ENCODE measurements around the gene NRXN3.
"Not testable (repeated sequence)": the region's sequence is repeated elsewhere in the genome, so short reads cannot be mapped to it uniquely, and the experiment has no call there.

NRXN3 gene

DNA sequence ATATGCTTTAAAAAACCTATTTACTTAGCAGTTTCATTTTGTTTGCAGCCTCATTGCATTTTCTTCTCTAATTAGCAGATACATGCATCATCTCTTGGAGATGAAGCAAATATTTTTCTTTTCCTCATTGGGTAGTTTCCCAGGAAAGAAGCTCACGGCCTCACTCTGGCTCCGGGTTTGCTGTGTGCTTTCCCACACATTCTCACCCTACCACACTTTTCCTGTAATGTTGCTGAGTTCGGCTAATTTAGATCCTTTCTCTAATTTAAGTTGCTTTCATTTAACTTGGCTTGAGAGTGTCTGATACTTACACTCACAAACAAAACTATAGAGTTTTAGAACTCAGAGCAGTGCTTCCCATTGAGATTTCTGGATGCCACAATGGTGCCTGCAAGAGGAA, 928.2 kb downstream of the NRXN3 start:
- no peak for DNase-seq

DNA sequence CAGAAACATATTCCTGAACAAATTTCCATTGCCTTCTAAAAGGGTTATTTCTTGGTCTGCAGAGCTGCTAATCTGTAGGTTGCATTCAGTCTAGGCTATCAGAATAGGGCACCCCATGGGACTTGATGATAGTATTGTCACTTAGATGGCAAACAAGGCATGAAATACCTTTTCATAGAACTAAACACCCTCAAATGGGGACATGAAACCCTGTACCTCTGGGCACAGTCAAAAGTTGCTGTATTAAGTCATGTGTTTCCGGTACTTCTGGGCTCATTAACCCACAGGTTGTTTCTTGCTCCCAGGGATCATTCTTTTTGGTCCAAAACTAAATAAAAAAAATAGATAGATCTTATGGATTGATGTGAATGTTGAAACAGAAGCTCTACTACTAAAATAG, 930.4 kb downstream of the NRXN3 start:
- no peak for DNase-seq

DNA sequence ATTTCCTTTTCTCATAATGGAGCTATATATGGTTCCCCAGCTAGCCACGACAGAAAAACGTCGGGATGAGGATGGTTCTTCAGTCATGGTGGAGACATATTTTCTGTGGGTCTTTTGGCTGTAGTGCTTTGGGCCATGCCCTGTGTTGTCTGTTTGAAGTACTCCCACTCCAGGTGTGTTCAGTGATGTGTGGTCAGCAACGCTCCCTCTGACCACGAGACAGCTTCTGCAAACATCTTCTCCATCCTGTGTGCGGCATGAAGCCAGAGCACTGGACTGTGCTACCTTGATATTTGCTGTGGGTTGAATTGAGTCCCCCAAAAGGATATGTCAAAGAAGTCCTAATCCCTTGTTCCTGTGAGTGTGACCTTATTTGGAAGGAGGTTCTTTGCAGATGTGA, 931.2 kb downstream of the NRXN3 start:
- no peak for DNase-seq

DNA sequence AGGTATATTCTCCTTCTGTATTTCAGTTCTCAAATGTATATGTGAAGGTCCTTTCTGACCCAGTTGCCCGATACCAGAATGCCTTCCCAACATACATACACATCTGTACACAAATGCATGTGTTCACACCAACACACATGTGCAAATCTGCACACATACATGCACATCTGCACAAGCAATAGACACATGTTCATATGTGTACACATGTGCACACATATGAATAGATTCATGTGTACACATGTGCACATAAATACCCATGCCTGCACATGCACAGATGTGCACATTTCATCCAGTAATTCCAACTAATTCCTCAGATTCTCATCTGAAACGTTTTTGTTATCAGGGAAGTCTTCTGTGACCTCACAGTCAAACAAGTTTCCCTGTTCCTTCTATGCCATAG, 933.6 kb downstream of the NRXN3 start:
- DNase-seq = no peak

DNA sequence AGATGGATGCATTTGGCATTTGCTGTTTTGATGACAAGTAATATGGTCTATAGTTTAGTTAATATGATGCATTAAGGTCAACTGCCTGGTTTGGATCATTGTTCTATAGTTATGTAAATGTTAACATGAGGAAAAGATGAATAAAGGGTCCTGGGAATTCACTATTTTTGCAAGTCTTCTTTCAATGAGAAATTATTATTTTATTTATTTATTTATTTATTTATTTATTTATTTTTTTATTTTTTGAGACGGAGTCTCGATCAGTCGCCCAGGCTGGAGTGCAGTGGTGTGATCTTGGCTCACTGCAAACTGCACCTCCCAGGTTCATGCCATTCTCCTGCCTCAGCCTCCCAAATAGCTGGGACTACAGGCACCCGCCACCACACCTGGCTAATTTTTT, 940.4 kb downstream of the NRXN3 start:
- not testable (repeated sequence) for DNase-seq

DNA sequence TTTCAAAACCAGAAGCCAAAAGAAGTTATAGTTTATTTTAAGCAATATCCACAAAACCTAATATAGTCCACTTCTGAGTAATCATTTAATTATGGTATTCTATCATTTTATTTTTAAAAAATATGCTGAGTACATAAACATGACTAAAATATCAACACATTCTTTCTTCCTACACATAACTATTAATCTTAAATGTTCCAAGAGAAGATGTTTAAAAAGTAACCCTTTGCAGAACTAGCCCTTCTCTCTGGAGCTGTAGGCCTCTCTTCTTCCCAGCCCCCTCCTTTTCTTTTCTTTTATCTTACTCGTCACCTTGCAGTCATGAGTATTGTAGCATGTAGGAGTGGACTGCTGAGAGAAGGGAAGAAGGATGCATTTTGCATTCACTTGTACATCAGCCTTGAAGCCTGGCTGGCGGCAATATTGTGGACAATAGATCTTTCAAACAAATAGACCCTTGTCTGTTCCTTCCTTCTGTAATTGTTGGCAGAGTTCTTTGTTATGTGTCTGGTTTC, 941.9 kb downstream of the NRXN3 start:
- DNase-seq = no peak

DNA sequence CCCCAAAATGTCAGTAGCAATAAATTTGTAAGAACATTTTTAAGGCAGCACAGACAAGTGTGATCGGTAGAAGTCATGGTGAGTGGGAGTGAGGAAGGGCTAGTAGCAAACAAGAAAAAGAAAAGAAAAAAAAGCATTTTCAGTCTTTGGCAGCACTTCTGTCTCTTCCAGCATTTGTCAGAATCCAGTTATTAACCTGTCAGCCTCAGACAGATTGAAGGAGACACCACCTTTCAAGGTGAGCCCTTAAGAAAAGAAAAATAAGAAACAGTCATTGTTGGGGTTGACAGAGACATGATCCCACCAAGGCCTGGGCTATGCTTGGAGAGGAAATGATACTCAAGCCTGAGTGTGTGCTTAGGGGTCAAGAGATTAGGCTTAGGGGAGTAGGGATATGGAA, 947.4 kb downstream of the NRXN3 start:
- no peak for DNase-seq

DNA sequence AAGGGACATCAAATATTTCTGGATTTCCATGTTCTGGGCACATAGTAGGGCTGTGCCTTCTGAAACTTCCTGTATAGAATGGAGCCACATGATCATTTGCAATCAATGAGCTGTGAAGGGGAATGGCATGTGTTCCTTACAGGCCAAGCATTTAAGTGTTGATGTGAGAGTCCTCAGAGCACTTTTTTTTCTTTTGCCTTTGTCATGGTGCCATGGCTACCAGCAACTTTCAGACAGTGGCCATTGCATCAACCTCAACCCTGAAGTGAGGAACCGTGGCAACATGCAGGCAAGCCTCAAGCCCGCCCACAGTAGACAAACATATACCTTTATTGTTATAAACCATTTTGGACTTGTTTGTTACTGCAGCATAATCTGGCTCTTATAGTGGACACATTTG, 948.1 kb downstream of the NRXN3 start:
- DNase-seq = no peak

DNA sequence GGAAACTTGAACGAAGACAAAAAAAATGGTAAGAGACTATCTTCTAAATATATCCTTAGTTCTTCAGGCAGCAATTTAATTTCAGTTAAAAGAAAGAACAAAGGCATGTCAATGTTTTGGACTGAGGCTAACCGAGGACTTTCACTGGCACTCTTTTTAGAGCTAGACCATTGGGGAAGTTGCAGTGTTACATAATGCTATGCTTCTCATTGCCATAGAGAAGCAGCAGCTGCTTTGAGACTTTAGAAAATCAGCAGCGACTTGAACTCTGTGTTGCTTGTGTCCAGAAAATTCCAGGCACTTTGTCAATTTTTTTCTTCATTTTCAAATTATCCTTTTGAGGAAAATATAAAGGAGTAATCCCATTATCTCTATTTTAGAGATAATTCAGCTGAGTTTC, 964.2 kb downstream of the NRXN3 start:
- DNase-seq = no peak

DNA sequence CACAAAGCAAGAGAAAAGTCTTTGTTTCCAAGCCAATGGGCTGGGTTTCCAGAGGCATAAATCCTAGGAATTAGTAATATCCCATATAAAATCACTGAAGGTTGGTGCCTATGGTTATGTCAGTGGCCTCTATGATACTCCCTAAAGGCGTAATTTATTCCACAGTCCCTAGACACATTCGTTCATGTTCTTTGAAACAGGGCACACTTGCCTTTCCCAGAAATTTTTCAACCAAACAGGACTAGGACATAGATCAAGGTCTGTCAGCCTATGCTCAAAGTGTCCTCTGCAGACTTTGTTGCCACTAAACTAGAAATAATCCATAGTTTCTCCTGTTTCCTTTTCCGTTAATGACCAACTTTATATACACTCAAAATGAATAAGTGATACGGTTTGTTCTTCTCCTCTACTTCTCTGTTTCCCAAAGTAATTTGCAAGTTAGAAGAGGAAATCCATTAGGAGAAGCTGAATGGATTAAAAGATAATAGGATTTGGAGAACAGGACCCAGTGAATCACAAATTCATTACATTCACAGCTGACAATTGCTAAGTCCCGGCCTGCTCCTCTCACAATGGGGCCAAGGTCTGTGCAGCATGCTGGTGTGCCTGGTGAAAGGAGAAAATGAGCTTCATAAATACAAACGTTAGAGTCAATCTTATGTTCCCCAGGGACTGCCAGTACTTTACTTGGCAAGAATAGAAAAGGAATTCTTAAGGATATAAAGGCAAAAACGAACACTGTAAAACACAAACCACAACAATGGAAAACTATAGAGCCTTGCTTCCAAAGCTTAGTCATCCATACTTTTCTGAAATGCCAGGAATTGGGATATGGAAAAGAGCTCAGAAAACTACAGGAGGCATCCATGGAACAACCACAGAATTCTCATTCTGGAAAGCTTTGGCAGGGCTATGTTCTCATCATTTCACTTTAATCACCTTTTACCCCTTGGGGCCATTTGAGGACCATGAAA, 966.2 kb downstream of the NRXN3 start:
- no peak for DNase-seq

DNA sequence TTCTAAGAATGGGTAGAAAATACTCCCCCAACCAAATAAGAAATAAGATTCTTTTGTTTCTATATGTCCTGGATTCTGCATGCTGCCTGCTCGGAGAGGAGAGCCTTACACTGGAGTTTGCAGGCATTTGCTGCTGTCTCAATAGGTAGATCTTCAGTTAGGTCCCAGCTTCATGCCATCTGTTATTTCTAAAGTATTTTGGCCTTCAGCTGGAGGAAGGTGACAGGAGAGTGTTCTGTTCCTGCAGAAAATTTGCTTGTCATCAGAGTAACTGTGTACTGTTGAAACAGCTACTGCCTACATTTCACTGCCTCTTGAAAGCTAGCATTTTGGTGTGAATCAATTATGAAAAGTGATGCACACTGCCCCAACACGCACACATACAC, 966.9 kb downstream of the NRXN3 start:
- DNase-seq = no peak

DNA sequence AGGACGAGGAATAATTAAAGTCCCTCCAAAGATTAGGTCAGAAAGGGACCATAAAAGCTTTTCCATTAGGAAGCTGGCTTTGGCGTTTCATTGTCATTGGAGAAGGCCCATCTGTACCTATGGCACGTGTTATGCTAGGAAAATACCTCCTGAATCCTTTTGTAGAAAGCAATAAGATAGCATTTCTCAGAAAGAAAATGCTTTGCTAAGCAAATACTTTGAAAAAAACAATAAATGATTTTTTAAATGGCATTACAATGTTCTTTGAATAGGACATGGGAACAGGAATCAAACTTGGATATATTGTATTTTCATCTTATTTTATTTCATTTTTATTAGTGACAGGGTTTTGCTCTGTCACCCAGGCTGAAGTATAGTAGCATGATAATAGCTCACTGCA, 967.7 kb downstream of the NRXN3 start:
- DNase-seq = no peak

DNA sequence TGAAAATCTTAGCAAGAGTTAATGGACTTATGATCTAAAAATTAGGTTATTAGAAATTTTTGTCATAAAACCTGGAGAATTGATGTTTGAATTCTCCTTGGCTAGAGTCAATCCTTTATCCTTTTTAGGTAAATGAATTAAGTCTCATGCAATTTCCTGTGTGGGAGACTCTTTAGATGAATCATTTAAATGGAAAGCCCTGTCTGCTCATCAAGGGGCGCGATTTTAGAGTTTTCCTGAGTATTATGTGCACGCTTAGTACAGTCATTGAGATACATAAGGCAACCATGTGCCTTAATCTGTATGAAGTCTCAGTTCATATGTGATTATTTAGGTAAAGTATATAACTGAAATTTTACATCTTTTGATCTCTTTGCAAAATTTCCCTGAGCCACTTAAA, 974.7 kb downstream of the NRXN3 start:
- DNase-seq = no peak

DNA sequence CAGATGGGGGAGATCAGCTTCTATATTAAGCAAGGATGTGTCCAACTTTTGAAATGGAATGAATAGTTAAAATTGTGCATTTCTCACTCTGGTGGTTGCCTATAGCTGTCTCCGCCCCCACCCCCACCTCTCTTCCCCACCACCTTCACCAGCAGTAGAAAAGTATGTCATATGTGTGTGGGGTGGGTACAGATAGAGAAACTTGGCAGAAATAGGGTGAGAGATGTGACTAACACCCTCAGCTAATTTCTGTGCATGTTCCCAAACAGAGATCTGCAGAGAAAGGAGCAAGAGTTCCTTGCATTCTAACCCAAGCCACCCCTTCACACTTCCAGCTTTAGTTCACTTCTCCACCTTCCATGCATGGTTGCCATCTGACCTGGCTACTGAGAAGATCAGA, 980.1 kb downstream of the NRXN3 start:
- no peak for DNase-seq

DNA sequence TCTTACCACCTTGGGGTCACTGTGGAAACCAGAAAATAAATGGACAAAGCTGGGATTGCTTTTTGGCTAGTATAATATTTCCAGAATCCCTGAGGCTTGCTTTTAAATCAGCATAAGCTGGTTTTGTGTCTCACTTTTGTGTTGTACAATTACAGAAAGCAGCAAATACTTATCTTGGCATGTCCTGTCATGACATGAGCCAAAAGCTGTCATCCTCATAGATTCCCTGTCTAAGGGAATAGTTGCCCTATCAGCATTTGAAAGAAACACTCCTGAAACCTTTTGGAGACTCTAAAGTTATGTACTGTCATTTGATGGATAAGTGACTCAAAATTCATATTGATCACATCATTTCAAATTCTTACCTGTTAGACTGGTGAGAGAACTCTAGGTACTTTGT, 987.2 kb downstream of the NRXN3 start:
- DNase-seq = no peak

DNA sequence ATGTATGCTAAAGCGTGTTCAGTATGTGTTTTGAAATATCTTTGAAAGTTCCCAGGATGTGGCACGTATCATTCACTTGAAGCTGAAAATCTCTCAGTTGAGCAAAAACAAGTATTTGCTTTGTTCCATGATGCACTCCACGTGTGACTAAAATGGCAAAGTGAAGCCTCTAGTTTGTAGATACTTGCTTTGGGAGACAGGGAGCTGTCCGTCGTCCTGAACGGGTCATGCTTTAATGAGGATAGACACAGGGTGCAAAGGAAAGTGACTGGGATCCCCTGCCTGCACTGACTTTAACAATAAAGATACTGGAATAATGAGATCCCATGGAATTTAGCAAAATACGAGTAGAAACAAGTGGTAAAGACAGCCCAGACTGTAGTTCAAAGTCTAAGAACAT, 991.4 kb downstream of the NRXN3 start:
- DNase-seq = no peak

DNA sequence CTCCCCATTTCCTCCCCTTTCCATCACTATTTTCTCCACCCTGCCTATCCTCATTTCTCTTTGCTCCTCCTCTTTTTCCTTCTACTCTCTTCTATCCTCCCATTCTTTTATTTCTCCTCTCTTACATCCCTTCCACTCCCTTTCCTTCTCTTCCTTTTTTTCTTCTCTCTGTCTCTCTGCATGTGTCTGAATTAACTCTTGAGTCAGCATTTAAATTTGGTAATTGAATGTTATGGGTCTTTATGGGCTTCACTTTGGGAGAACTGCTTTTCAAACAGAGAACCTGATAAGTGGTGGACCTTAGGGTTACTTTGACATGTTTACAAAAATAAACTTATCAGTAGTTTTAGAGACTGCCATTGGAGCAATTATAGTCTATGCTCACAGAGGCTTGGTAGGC, 992.7 kb downstream of the NRXN3 start:
- no peak for DNase-seq

DNA sequence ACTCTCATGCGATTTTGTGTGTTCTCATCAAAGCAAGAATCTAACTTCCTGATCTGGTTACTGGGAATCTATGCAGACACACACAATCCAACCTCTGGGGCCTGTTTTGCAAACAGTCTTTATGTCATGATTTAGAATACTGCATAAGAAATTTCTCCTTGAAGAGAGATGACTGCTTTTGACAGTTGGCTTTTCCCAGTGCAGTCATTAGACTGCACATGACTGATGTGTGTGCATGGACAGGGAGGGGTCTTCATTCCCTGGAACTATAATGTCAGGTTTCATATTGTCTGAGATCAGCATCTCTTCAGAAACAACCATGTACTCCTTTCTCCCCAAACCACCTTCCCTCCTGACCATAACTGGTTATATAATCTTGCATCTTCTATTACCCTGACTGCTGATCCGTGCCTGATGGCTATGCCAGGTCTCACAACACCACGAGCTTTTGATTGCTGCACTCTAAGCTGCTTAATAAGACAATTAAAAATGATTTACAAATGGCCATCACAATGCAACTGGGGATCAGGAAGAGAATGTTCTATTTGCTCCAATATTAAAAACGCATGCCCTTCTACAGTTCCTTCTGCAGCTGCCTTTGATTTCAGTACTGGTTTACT, 995.4 kb downstream of the NRXN3 start:
- DNase-seq = no peak

DNA sequence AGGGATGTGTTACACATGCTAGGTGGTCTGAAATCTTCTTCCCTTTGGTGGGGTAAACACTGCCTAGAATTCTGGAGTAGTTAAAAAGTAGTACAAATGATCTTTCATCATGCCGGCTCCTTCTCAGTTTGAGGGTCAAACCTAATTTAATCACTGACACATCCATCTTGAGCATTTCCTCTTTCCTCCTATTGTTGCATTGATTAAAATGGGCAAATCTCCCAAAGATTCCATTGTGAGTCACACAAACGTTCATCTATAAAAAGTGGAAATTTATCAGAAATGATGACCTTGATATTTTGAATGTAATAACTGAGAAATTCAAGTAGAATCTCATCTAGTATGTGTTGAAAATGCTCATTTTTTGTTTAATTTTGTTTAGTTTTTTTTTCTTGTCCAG, 996.0 kb downstream of the NRXN3 start:
- DNase-seq = no peak

DNA sequence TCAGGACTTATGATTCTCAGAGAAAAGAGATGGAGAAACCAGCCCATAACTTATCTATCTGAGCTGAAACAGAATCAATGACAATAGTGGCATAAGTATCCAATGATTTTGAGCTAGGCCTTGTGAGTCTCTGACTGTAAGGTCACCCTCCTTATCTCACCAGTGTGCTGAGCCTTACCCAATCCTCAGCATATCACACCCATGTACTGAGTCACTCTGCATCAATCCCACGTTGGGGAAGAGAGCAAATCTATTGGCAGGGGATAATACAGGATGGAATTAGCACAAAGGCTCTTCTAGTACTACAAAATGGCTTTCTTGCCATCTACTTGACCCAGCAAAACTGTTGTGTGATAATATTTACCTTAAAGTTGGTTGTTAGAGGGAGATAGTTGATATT, 997.8 kb downstream of the NRXN3 start:
- DNase-seq = no peak

DNA sequence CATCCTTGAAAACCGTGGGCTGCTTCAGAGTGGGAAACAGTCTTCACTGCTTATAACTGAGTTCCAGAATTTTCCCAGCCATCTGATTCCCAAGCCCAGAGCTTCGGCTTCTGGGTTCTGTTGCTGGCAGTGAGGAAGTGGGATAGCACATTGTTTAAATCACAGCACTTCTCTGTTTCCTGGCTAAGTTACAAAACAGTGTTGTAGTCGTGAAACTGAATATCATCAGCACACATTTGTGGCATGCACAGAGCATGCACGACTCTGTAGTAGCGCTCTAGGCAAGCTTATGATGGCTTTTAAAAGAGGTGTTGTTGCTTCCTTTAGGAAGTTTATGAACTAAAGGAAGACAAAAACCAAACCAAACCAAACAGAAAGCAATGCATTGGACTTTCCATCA, 1005.5 kb downstream of the NRXN3 start:
- DNase-seq = no peak

DNA sequence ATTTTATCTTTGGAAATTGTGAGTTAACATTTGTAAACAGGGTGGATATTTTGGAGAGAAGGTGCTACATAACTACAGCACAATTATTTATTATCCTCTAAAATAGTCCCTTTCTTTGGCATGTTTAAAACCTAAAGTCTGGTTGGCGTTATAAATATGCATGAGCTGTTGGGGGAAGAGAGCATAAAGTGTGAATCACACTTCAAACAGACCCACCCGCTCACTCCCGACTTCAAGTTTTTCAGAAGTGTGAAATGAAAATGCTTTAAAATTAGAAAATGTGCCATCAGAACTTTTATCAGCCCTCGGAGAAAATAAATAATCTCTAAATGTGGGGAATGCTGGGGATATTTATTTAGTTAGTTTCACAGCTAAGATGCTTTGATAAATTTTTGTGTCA, 1006.9 kb downstream of the NRXN3 start:
- no peak for DNase-seq

DNA sequence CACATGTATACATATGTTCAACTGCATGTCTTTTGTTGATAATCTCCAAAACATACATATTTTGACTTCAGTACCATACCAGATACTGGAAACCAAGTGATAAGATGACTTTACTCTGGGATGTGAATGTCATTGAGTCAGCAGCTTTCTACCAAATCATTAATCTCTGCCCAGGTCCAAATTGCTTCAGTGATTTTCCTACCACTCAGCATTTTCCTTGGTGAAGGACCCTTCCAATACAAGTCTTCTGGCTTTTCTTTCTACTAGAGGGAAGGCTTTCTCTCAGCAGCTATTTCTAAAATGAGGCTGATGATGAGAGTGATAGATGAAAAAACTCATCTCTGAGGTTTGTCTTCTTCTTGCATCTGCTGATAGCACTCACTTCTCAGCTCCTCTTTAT, 1008.5 kb downstream of the NRXN3 start:
- DNase-seq = no peak

DNA sequence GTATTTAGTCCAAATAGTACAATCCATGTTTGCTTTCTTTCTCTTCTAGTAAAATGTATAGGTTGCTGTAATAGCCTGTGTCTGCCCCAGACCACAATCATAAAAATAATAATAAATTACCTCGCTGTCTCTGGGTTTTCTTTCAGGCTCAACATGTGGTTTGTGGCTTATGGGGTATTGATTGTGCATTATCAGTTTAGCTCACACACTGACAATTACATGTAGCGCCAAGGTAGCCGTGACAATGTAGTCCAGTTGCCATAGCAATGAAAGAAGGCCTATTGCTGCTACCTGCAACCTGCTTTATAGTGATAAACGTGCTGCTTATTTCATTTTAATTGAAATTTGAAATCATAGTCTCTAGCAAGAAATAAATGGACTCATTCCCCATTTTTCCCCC, 1009.8 kb downstream of the NRXN3 start:
- no peak for DNase-seq

DNA sequence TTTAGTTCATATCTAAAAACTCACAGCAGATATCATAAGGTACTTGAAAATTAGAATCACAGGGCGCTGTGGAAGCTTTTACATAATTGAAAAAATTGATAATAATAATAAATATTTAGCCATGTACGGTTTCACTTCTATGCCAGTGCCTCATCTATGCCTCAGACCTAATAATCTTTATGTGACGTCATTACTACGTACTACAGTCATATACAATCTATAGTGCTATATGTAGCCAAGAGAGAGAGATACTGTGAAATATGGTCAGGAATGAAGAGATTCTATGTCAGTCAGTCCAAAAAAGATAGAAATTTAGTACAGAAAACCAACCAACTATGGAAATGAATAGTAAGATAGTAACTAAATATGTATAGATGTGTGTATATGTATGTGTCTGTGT, 1010.5 kb downstream of the NRXN3 start:
- no peak for DNase-seq

All from CD4-positive, alpha-beta T cell treated with Interleukin-15 for 1 hour (primary cell).